Measurements from ENCODE around the gene CCNK. TPM values are rescaled to one million over a fixed set of nuclear protein-coding genes. Genes with fewer than 3 reads are reported as not detected.

Gene CCNK
- total RNA-seq, 3 donors from 2014 or later, result 23.0 to 29.0 (median 23.9) TPM

- Histone ChIP-seq H3K36me3 (no peaks in the 10 kb centered on the region), H3K4me1 (peaks cover 4 to 27% of the 10 kb centered on the region in 2 donors), H3K9me3 (no peaks in the 10 kb centered on the region), H3K27ac (no peak overlapping the region), H3K27me3 (no peaks in the 10 kb centered on the region), H3K4me3 (no peak overlapping the region)
- intact Hi-C loops (cut with DNase I; ENCODE audit: low total_unique reads), result no loop called here
- no peak for TF ChIP-seq CTCF (IDR thresholded peaks at IDR 0.05)
- TF ChIP-seq POLR2A (IDR thresholded peaks at IDR 0.05), result no peak
- no peak for TF ChIP-seq POLR2AphosphoS5 (IDR thresholded peaks at IDR 0.05)
- no peak for DNase-seq (ENCODE audit: low spot score in 2 of 2)
These were observed 70.1 kb downstream of the CCNK start for GRCh38 chr14:99551034-99551922.

DNA sequence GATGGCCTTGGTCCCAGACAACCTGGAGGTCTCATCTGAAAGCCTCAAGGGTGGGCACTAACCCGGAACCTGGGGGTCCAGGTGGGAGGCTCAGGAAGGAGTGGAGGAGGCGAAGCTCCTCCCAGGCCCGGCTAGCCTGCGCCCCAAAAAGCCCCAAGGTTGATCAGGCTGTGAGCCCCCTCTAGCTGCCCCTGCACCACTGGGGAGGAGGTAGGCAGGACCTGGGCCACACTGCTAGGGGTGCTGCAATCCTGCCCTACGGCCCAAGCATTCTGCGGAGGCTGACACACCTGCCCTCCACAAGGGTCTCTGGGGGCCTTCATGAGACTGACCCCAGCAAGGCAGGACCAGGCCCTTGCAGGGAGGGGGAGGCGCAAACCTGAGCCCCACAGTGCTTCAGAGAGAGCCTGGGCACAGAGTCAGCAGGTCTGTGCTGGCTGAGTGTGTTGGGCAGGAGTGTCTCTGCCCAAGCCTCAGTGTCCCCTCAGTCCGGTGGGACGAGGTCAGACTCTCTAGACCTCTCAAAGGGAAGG lies 70.9 kb downstream of the CCNK start:
- no peak for DNase-seq (ENCODE audit: low spot score in 2 of 2)
- TF ChIP-seq POLR2AphosphoS5 (IDR thresholded peaks at IDR 0.05) (no peak), CTCF (IDR thresholded peaks at IDR 0.05) (no peak), POLR2A (IDR thresholded peaks at IDR 0.05) (no peak)
- H3K9me3 ChIP-seq, result no peaks in the 10 kb centered on the region
- no peaks in the 10 kb centered on the region for H3K36me3 ChIP-seq
- intact Hi-C loops (cut with DNase I; ENCODE audit: low total_unique reads), result no loop called here
- H3K27me3 ChIP-seq, result no peaks in the 10 kb centered on the region
- no peak overlapping the region for H3K27ac ChIP-seq
- H3K4me3 ChIP-seq, result no peak overlapping the region
- H3K4me1 ChIP-seq, result peaks cover 0 to 22% of the 10 kb centered on the region in 2 donors

DNA sequence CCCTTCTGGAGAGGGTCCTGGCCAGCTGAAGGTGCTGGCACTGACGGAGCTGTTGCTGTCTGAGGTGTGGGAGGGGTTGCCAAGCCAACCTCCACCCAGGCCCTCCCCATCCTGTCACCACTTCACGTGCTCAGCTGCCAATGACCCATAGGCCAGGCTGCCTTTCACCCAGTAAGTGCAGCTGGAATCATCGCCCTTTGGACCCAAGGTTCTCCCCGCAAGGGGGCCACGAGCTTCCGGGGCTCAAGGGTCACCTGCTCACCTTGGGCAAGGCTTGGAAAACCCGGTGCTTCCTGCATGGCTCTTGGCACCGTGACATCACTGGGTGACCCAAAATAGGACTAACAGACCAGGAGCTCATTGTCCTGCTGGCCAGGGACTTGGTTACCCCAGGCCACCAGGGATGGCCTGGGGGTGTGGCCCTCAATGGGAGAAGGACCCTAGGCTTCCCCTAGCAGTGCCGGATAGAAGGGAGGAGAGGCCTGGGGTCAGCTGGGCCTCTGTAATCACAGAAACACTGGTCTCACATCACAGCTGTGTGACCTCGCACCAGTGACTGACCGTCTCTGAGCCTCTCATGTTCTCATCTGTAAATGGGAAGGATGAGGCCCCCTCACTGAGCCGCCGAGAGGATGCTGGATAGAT lies 71.5 kb downstream of the CCNK start:
- no peaks in the 10 kb centered on the region for H3K27me3 ChIP-seq
- TF ChIP-seq POLR2AphosphoS5 (IDR thresholded peaks at IDR 0.05) (no peak), CTCF (IDR thresholded peaks at IDR 0.05) (no peak), POLR2A (IDR thresholded peaks at IDR 0.05) (no peak)
- no peak overlapping the region for H3K27ac ChIP-seq
- no peaks in the 10 kb centered on the region for H3K36me3 ChIP-seq
- peaks cover 0 to 22% of the 10 kb centered on the region in 2 donors for H3K4me1 ChIP-seq
- no peak overlapping the region for H3K4me3 ChIP-seq
- no peak for DNase-seq (ENCODE audit: low spot score in 2 of 2)
- H3K9me3 ChIP-seq, result no peaks in the 10 kb centered on the region
- intact Hi-C loops (cut with DNase I; ENCODE audit: low total_unique reads), result no loop called here

- no peak for DNase-seq (ENCODE audit: low spot score in 2 of 2)
- Histone ChIP-seq H3K27me3 (no peaks in the 10 kb centered on the region), H3K4me1 (peaks cover 0 to 22% of the 10 kb centered on the region in 2 donors), H3K27ac (peak overlapping the region in 1 of 2 donors; percentile 61), H3K36me3 (no peaks in the 10 kb centered on the region), H3K9me3 (no peaks in the 10 kb centered on the region), H3K4me3 (no peak overlapping the region)
- intact Hi-C loops (cut with DNase I; ENCODE audit: low total_unique reads), result no loop called here
- no peak for TF ChIP-seq CTCF (IDR thresholded peaks at IDR 0.05)
- TF ChIP-seq POLR2AphosphoS5 (IDR thresholded peaks at IDR 0.05), result no peak
- no peak for TF ChIP-seq POLR2A (IDR thresholded peaks at IDR 0.05)
These were observed 73.0 kb downstream of the CCNK start for GRCh38 chr14:99554184-99554583.
